ENCODE data around the gene ASB5.

ASB5 gene

GRCh38 chr4:176238826-176239225 lies 30.2 kb downstream of the ASB5 start:
- no peaks in the 10 kb centered on the region for H3K36me3 ChIP-seq (ENCODE audit: insufficient read depth, low read length)
- TF ChIP-seq EZH2phosphoT487 (IDR thresholded peaks at IDR 0.05; ENCODE audit: borderline replicate concordance), result no peak
- TF ChIP-seq CTCF (conservative IDR thresholded peaks at IDR 0.05; ENCODE audit: low read length), result no peak
- H3K4me3 ChIP-seq (ENCODE audit: low read length, poor library complexity, severe bottlenecking), result no peak overlapping the region
- no peaks in the 10 kb centered on the region for H3K27me3 ChIP-seq (ENCODE audit: insufficient read depth, low read length, poor library complexity, severe bottlenecking)
- no peaks in the 10 kb centered on the region for H3K9me3 ChIP-seq (ENCODE audit: insufficient read depth, low read depth, low read length)
- no peaks in the 10 kb centered on the region for H3K9me2 ChIP-seq (replicated peaks; ENCODE audit: low read depth, low read length)
- no peaks in the 10 kb centered on the region for H3K79me2 ChIP-seq (ENCODE audit: insufficient read depth, low read length)
- no peak overlapping the region for H3K4me2 ChIP-seq (ENCODE audit: low read depth, low read length, poor library complexity, severe bottlenecking)
- H2AFZ ChIP-seq (ENCODE audit: low read length), result no peak overlapping the region
- no peaks in the 10 kb centered on the region for H4K20me1 ChIP-seq (ENCODE audit: insufficient read depth, low read length, poor library complexity, severe bottlenecking)
- no peaks in the 10 kb centered on the region for H3F3A ChIP-seq (ENCODE audit: low read depth)
- H3K9ac ChIP-seq (ENCODE audit: low read depth, low read length, poor library complexity, severe bottlenecking), result no peak overlapping the region
- H3K4me1 ChIP-seq (ENCODE audit: insufficient read depth, low read length, poor library complexity, severe bottlenecking), result no peaks in the 10 kb centered on the region

- Histone ChIP-seq H3K9me2 (replicated peaks; ENCODE audit: low read depth, low read length) (no peaks in the 10 kb centered on the region), H3K9ac (ENCODE audit: low read depth, low read length, poor library complexity, severe bottlenecking) (no peak overlapping the region), H3K4me1 (ENCODE audit: insufficient read depth, low read length, poor library complexity, severe bottlenecking) (no peaks in the 10 kb centered on the region), H3F3A (ENCODE audit: low read depth) (no peaks in the 10 kb centered on the region), H3K79me2 (ENCODE audit: insufficient read depth, low read length) (no peaks in the 10 kb centered on the region), H3K9me3 (ENCODE audit: insufficient read depth, low read depth, low read length) (no peaks in the 10 kb centered on the region), H3K4me2 (ENCODE audit: low read depth, low read length, poor library complexity, severe bottlenecking) (no peak overlapping the region), H3K4me3 (ENCODE audit: low read length, poor library complexity, severe bottlenecking) (no peak overlapping the region), H3K27me3 (ENCODE audit: insufficient read depth, low read length, poor library complexity, severe bottlenecking) (no peaks in the 10 kb centered on the region), H3K36me3 (ENCODE audit: insufficient read depth, low read length) (no peaks in the 10 kb centered on the region), H4K20me1 (ENCODE audit: insufficient read depth, low read length, poor library complexity, severe bottlenecking) (no peaks in the 10 kb centered on the region), H2AFZ (ENCODE audit: low read length) (no peak overlapping the region)
- no peak for TF ChIP-seq EZH2phosphoT487 (IDR thresholded peaks at IDR 0.05; ENCODE audit: borderline replicate concordance)
- no peak for TF ChIP-seq CTCF (conservative IDR thresholded peaks at IDR 0.05; ENCODE audit: low read length)
Observed at GRCh38 chr4:176238157-176238610, 30.8 kb downstream of the ASB5 start.

GRCh38 chr4:176236946-176237345 lies 32.1 kb downstream of the ASB5 start:
- Histone ChIP-seq H3K9me2 (replicated peaks; ENCODE audit: low read depth, low read length) (no peaks in the 10 kb centered on the region), H3K4me1 (ENCODE audit: insufficient read depth, low read length, poor library complexity, severe bottlenecking) (no peaks in the 10 kb centered on the region), H4K20me1 (ENCODE audit: insufficient read depth, low read length, poor library complexity, severe bottlenecking) (no peaks in the 10 kb centered on the region), H3K4me3 (ENCODE audit: low read length, poor library complexity, severe bottlenecking) (no peak overlapping the region), H3K79me2 (ENCODE audit: insufficient read depth, low read length) (no peaks in the 10 kb centered on the region), H2AFZ (ENCODE audit: low read length) (no peak overlapping the region), H3K4me2 (ENCODE audit: low read depth, low read length, poor library complexity, severe bottlenecking) (no peak overlapping the region), H3K36me3 (ENCODE audit: insufficient read depth, low read length) (no peaks in the 10 kb centered on the region), H3F3A (ENCODE audit: low read depth) (no peaks in the 10 kb centered on the region), H3K9me3 (ENCODE audit: insufficient read depth, low read depth, low read length) (no peaks in the 10 kb centered on the region), H3K9ac (ENCODE audit: low read depth, low read length, poor library complexity, severe bottlenecking) (no peak overlapping the region), H3K27me3 (ENCODE audit: insufficient read depth, low read length, poor library complexity, severe bottlenecking) (no peaks in the 10 kb centered on the region)
- no peak for TF ChIP-seq CTCF (conservative IDR thresholded peaks at IDR 0.05; ENCODE audit: low read length)
- TF ChIP-seq EZH2phosphoT487 (IDR thresholded peaks at IDR 0.05; ENCODE audit: borderline replicate concordance), result no peak
